ENCODE data around the gene SCYGR2. TPM values are rescaled to one million over a fixed set of nuclear protein-coding genes. Genes with fewer than 3 reads are reported as not detected.

SCYGR2 gene
- total and polyA plus RNA-seq, 4 donors: not detected

DNA sequence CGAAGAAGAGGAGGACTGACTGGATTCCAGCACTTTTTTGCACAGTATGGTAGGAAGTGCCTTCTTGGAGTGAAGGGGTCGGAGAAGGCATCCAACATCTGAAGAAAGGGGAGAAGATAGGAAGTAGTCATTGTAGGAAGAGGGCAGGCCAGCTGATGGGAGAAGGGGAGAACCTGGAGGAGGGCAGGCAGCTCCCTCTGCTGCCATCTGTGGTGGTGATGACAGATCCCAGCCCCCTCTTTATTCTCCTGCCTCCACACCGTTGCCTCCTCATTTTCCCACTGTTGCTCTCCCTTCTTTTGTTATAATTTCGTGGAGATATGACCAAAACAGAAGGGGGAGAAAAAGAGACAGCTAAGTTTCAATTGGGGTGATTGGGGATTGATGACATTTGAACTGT is 2.9 kb upstream of the SCYGR2 start:
- Histone ChIP-seq H3K27ac (ENCODE audit: low read depth in 1 of 2, low read length in 2 of 2) (no peak overlapping the region), H3K36me3 (ENCODE audit: control insufficient read depth in 4 of 4, insufficient read depth in 3 of 4, low read depth in 1 of 4, low read length in 3 of 4) (no peaks in the 10 kb centered on the region), H3K9me3 (ENCODE audit: control insufficient read depth in 4 of 4, low read length in 3 of 4) (no peaks in the 10 kb centered on the region), H3K9ac (ENCODE audit: low read depth in 1 of 2, low read length in 2 of 2) (no peak overlapping the region), H3K27me3 (ENCODE audit: control insufficient read depth in 4 of 4, insufficient read depth in 4 of 4, low read length in 3 of 4) (peaks cover 0 to 2% (median 0%) of the 10 kb centered on the region in 4 donors), H3K4me3 (ENCODE audit: low read depth in 1 of 3, low read length in 3 of 3) (no peak overlapping the region), H3K4me1 (ENCODE audit: control insufficient read depth in 4 of 4, insufficient read depth in 4 of 4, low read length in 3 of 4) (no peaks in the 10 kb centered on the region)
- WGBS: 63% methylated on average over 4 of the region's 4 CpGs
- no peak for TF ChIP-seq NR2F2 (IDR thresholded peaks at IDR 0.05)
- TF ChIP-seq FOXA1 (IDR thresholded peaks at IDR 0.05): no peak
- TF ChIP-seq HNF4G (IDR thresholded peaks at IDR 0.05): no peak
- TF ChIP-seq, protein P1, sequence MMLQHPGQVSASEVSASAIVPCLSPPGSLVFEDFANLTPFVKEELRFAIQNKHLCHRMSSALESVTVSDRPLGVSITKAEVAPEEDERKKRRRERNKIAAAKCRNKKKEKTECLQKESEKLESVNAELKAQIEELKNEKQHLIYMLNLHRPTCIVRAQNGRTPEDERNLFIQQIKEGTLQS (IDR thresholded peaks at IDR 0.05): no peak
- no peak for DNase-seq (ENCODE audit: low spot score)

DNA sequence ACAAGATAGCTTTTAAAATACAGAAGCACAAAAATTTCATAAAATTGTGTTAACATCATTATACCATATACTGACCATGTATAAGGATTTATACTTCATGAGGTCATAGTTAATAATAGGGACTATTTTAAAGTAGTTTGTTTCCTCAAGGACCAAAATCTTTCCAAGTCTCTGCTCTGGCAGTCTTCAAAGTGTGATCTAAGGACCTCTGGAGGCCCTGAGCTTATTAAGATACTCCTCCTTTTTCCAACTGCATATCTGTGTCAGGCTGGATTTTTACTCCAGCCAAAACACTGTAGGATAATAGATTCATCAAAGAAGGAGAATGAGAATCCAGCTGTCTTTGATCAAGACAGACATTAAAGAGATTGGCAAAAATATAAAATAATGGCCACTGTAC is 1.7 kb upstream of the SCYGR2 start:
- H3K9ac ChIP-seq (ENCODE audit: low read depth in 1 of 2, low read length in 2 of 2): no peak overlapping the region
- peaks cover 0 to 2% (median 0%) of the 10 kb centered on the region in 4 donors for H3K27me3 ChIP-seq (ENCODE audit: control insufficient read depth in 4 of 4, insufficient read depth in 4 of 4, low read length in 3 of 4)
- H3K4me1 ChIP-seq (ENCODE audit: control insufficient read depth in 4 of 4, insufficient read depth in 4 of 4, low read length in 3 of 4): no peaks in the 10 kb centered on the region
- H3K27ac ChIP-seq (ENCODE audit: low read depth in 1 of 2, low read length in 2 of 2): no peak overlapping the region
- H3K4me3 ChIP-seq (ENCODE audit: low read depth in 1 of 3, low read length in 3 of 3): no peak overlapping the region
- no peaks in the 10 kb centered on the region for H3K36me3 ChIP-seq (ENCODE audit: control insufficient read depth in 4 of 4, insufficient read depth in 3 of 4, low read depth in 1 of 4, low read length in 3 of 4)
- TF ChIP-seq, protein P2, sequence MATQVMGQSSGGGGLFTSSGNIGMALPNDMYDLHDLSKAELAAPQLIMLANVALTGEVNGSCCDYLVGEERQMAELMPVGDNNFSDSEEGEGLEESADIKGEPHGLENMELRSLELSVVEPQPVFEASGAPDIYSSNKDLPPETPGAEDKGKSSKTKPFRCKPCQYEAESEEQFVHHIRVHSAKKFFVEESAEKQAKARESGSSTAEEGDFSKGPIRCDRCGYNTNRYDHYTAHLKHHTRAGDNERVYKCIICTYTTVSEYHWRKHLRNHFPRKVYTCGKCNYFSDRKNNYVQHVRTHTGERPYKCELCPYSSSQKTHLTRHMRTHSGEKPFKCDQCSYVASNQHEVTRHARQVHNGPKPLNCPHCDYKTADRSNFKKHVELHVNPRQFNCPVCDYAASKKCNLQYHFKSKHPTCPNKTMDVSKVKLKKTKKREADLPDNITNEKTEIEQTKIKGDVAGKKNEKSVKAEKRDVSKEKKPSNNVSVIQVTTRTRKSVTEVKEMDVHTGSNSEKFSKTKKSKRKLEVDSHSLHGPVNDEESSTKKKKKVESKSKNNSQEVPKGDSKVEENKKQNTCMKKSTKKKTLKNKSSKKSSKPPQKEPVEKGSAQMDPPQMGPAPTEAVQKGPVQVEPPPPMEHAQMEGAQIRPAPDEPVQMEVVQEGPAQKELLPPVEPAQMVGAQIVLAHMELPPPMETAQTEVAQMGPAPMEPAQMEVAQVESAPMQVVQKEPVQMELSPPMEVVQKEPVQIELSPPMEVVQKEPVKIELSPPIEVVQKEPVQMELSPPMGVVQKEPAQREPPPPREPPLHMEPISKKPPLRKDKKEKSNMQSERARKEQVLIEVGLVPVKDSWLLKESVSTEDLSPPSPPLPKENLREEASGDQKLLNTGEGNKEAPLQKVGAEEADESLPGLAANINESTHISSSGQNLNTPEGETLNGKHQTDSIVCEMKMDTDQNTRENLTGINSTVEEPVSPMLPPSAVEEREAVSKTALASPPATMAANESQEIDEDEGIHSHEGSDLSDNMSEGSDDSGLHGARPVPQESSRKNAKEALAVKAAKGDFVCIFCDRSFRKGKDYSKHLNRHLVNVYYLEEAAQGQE (IDR thresholded peaks at IDR 0.05): no peak
- TF ChIP-seq RAD21 (IDR thresholded peaks at IDR 0.05) (no peak), FOXA2 (IDR thresholded peaks at IDR 0.05) (no peak), JUND (IDR thresholded peaks at IDR 0.05) (no peak), TAF1 (conservative IDR thresholded peaks at IDR 0.05) (no peak), RXRA (IDR thresholded peaks at IDR 0.05) (no peak), EGR1 (IDR thresholded peaks at IDR 0.05; ENCODE audit: low read depth in 2 of 2) (no peak), GABPA (IDR thresholded peaks at IDR 0.05 in 1 of 2, conservative IDR thresholded peaks at IDR 0.05 in 1 of 2) (no peak), YY1 (IDR thresholded peaks at IDR 0.05) (no peak), HNF4A (conservative IDR thresholded peaks at IDR 0.05) (no peak)
- TF ChIP-seq, protein P3, sequence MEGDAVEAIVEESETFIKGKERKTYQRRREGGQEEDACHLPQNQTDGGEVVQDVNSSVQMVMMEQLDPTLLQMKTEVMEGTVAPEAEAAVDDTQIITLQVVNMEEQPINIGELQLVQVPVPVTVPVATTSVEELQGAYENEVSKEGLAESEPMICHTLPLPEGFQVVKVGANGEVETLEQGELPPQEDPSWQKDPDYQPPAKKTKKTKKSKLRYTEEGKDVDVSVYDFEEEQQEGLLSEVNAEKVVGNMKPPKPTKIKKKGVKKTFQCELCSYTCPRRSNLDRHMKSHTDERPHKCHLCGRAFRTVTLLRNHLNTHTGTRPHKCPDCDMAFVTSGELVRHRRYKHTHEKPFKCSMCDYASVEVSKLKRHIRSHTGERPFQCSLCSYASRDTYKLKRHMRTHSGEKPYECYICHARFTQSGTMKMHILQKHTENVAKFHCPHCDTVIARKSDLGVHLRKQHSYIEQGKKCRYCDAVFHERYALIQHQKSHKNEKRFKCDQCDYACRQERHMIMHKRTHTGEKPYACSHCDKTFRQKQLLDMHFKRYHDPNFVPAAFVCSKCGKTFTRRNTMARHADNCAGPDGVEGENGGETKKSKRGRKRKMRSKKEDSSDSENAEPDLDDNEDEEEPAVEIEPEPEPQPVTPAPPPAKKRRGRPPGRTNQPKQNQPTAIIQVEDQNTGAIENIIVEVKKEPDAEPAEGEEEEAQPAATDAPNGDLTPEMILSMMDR (IDR thresholded peaks at IDR 0.05; ENCODE audit: low read depth, low read length, missing input control): no peak
- no peak for DNase-seq (ENCODE audit: low spot score)
- no peaks in the 10 kb centered on the region for H3K9me3 ChIP-seq (ENCODE audit: control insufficient read depth in 4 of 4, low read length in 3 of 4)

DNA sequence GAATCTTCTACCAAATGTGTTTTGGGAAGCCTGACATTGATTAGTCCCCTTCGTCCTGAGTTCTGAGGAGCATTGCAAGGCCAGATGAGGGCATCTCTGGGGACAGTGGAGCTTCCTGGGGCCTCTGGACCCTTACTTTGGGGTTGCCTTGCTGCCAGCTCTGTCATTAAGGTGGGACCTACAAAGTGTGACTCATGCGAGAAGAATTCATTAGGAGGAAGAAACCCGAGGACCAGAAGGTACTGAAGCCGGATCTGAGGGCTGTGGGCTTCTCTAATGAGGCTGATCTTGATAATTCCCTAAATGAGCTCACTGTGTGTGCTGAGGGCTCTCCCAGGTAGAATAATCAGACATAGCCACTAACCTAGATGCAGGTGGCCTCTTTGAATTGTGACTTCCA is 695 bp upstream of the SCYGR2 start:
- 70% methylated on average over 4 of the region's 4 CpGs for WGBS
- H3K27ac ChIP-seq (ENCODE audit: low read depth in 1 of 2, low read length in 2 of 2): no peak overlapping the region
- no peak overlapping the region for H3K9ac ChIP-seq (ENCODE audit: low read depth in 1 of 2, low read length in 2 of 2)
- H3K4me3 ChIP-seq (ENCODE audit: low read depth in 1 of 3, low read length in 3 of 3): no peak overlapping the region
- H3K9me3 ChIP-seq (ENCODE audit: control insufficient read depth in 4 of 4, low read length in 3 of 4): no peaks in the 10 kb centered on the region
- no peaks in the 10 kb centered on the region for H3K36me3 ChIP-seq (ENCODE audit: control insufficient read depth in 4 of 4, insufficient read depth in 3 of 4, low read depth in 1 of 4, low read length in 3 of 4)
- no peak for DNase-seq (ENCODE audit: low spot score)
- peaks cover 0 to 2% (median 0%) of the 10 kb centered on the region in 4 donors for H3K27me3 ChIP-seq (ENCODE audit: control insufficient read depth in 4 of 4, insufficient read depth in 4 of 4, low read length in 3 of 4)
- H3K4me1 ChIP-seq (ENCODE audit: control insufficient read depth in 4 of 4, insufficient read depth in 4 of 4, low read length in 3 of 4): no peaks in the 10 kb centered on the region
- TF ChIP-seq GABPA (IDR thresholded peaks at IDR 0.05 in 1 of 2, conservative IDR thresholded peaks at IDR 0.05 in 1 of 2): no peak
- TF ChIP-seq RXRA (IDR thresholded peaks at IDR 0.05): no peak
- no peak for TF ChIP-seq JUND (IDR thresholded peaks at IDR 0.05)
- no peak for TF ChIP-seq YY1 (IDR thresholded peaks at IDR 0.05)
- TF ChIP-seq FOXA2 (IDR thresholded peaks at IDR 0.05): no peak
- TF ChIP-seq, protein P3 (IDR thresholded peaks at IDR 0.05; ENCODE audit: low read depth, low read length, missing input control): no peak
- TF ChIP-seq, protein P4, sequence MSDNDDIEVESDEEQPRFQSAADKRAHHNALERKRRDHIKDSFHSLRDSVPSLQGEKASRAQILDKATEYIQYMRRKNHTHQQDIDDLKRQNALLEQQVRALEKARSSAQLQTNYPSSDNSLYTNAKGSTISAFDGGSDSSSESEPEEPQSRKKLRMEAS (IDR thresholded peaks at IDR 0.05): no peak
- TF ChIP-seq, protein P1 (IDR thresholded peaks at IDR 0.05): no peak

All from liver (tissue), 9 donors.